Adrenal gland (tissue), 12 donors: ENCODE data around the gene BEND7. TPM values are rescaled to one million over a fixed set of nuclear protein-coding genes. Genes with fewer than 3 reads are reported as not detected.

Source experiments
- DNase-seq, 7 donors: peaks; one replicate each; pipeline ENCODE4 v3.0.0-alpha.2; 2019 to 2020
- H3K27ac ChIP-seq, 5 donors: fragments of 200-600 bp; sonication (generic) in 4 of 5; 1 replicate in 3 of 5; 2 replicates in 2 of 5; pipeline versions ENCODE4 v1.5.1 to v1.8.0; 2016 to 2020; ENCODE audit warnings: mild to moderate bottlenecking in 1 of 5
- H3K27me3 ChIP-seq: fragments of 200-600 bp; 2 replicates; pipeline ENCODE4 v1.8.0; 2021
- H3K36me3 ChIP-seq, 2 donors: fragments of 200-600 bp; replicated peaks in 1 of 2; 1 replicate in 1 of 2; 2 replicates in 1 of 2; pipeline versions ENCODE4 v1.5.1 to v1.8.0; 2018 to 2022
- H3K4me1 ChIP-seq, 2 donors: fragments of 200-600 bp; replicated peaks in 1 of 2; 1 replicate in 1 of 2; 2 replicates in 1 of 2; pipeline versions ENCODE4 v1.5.1 to v1.8.0; 2018 to 2021
- H3K4me3 ChIP-seq, 4 donors: fragments of 200-600 bp; sonication (generic) in 3 of 4; one replicate each; pipeline ENCODE4 v1.5.1; 2016 to 2018
- H3K9me3 ChIP-seq, 3 donors: fragments of 200-600 bp; sonication (generic) in 1 of 3; replicated peaks in 1 of 3; 1 replicate in 2 of 3; 2 replicates in 1 of 3; pipeline versions ENCODE4 v1.5.1 to v1.8.0; 2016 to 2021
- POLR2A ChIP-seq, 2 donors: fragments of 450-650 bp; IDR thresholded peaks; one replicate each; pipeline ENCODE4 v1.6.1; 2017; ENCODE audit warnings: antibody characterized with exemption in 2 of 2, mild to moderate bottlenecking in 2 of 2, moderate library complexity in 1 of 2
- WGBS, 4 donors: extraction: QIAGEN DNeasy Blood & Tissue Kit in 2 of 4; methylation state at CpG; one replicate each; pipeline versions ENCODE4 v1.1.5 to v1.1.7; 2013 to 2017; 5-methylcytosine and 5-hydroxymethylcytosine counted together
- intact Hi-C, 2 donors: fragments of 100-400 bp; cut with DNase I; formaldehyde crosslinking; loops; one replicate each; pipeline versions ENCODE4 v1.14.1 to v1.15.0; 2022 to 2023
- polyA plus RNA-seq, 3 donors: library from polyadenylated mRNA; stranded (reverse); fragments of 200-250 nt in 2 of 3; fragments of 350-450 nt in 1 of 3; fragmentation: Illumina TruSeq in 1 of 3; extraction: RNeasy Lipid Tissue Mini Kit (QIAGEN cat#74804) in 1 of 3; gene quantifications; one replicate each; pipeline ENCODE4 v1.2.3, GENCODE V29; 2013 to 2014
- small RNA-seq, 2 donors: library from RNA; depleted of rRNA; stranded (forward); fragments of <200 nt; gene quantifications; one replicate each; pipeline ENCODE3, GENCODE V24; 2016
- total RNA-seq, 9 donors: library from RNA; depleted of rRNA in 4 of 9; stranded (reverse); fragments of >200 nt in 4 of 9; fragments of 120-200 nt in 1 of 9; fragmentation: NEBNext Ultra II Directional in 1 of 9; extraction: Animal tissue kit (Norgen Biotek cat#: 25700) in 1 of 9; gene quantifications; one replicate each; pipeline versions ENCODE4 v1.1.0 to v1.2.4, GENCODE V29; 2013 to 2023
- TF ChIP-seq, protein P1 (sequence below), 6 experiments: fragments of 450-650 bp in 4 of 6; fragments of 200-600 bp in 2 of 6; sonication (generic) in 1 of 6; IDR thresholded peaks; 1 replicate in 5 of 6; 2 replicates in 1 of 6; pipeline versions ENCODE4 v1.5.1 to v1.8.0; 2016 to 2021; ENCODE audit warnings: antibody characterized with exemption in 6 of 6, mild to moderate bottlenecking in 2 of 6, moderate library complexity in 1 of 6
- donor health status: healthy with polysubstance abuse.
- donor health status: Bipolar disorder and iron deficiency.
- donor health status: DM: yes; HTN: yes; CAD: no.
- donor health status: DM: no; HTN: no; CAD: no.
- donor health status: DM: no; HTN: no; CAD: no.
- donor health status: DM: yes; HTN: yes; CAD: no.

BEND7 gene
- total and polyA plus RNA-seq, 12 donors, result 5.3 to 21.5 (median 13.7) TPM

GRCh38 chr10:13392701-13393100 lies 136.1 kb downstream of the BEND7 start:
- no peak for TF ChIP-seq POLR2A (IDR thresholded peaks at IDR 0.05)
- TF ChIP-seq, protein P1, sequence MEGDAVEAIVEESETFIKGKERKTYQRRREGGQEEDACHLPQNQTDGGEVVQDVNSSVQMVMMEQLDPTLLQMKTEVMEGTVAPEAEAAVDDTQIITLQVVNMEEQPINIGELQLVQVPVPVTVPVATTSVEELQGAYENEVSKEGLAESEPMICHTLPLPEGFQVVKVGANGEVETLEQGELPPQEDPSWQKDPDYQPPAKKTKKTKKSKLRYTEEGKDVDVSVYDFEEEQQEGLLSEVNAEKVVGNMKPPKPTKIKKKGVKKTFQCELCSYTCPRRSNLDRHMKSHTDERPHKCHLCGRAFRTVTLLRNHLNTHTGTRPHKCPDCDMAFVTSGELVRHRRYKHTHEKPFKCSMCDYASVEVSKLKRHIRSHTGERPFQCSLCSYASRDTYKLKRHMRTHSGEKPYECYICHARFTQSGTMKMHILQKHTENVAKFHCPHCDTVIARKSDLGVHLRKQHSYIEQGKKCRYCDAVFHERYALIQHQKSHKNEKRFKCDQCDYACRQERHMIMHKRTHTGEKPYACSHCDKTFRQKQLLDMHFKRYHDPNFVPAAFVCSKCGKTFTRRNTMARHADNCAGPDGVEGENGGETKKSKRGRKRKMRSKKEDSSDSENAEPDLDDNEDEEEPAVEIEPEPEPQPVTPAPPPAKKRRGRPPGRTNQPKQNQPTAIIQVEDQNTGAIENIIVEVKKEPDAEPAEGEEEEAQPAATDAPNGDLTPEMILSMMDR (IDR thresholded peaks at IDR 0.05), result no peak
- 77 to 87% (median 81%) methylated on average over 5 of the region's 5 CpGs for WGBS, 4 donors
- H3K9me3 ChIP-seq, result no peaks in the 10 kb centered on the region
- no peaks in the 10 kb centered on the region for H3K4me1 ChIP-seq
- H3K4me3 ChIP-seq, result no peak overlapping the region
- intact Hi-C loops, result no loop called here
- no peak overlapping the region for H3K27ac ChIP-seq
- no peak for DNase-seq
- H3K36me3 ChIP-seq, result no peaks in the 10 kb centered on the region
- H3K27me3 ChIP-seq, result no peaks in the 10 kb centered on the region

Small RNA genes lying within 50 kb of the gene (small RNA-seq; reads per million reads assigned to genes)
- gene RF00019, result 0 reads per million in 2 donors

Other genes with a start within 250 kb of the BEND7 start
- gene PHYH, start 228.9 kb downstream of the BEND7 start, total RNA-seq, result 100 to 1,000 TPM in 2 of 9 donors, 10 to 100 TPM in 7; 62.2 to 138 (median 73.0) TPM
- 100 to 1,000 TPM in 1 of 3 donors, 10 to 100 TPM in 2; 44.2 to 140 (median 60.5) TPM for gene PHYH, start 228.9 kb downstream of the BEND7 start, polyA plus RNA-seq
- 10 to 100 TPM; 25.3 to 76.0 (median 46.1) TPM for gene SEPHS1, start 180.7 kb downstream of the BEND7 start, total RNA-seq
- gene SEPHS1, start 180.7 kb downstream of the BEND7 start, polyA plus RNA-seq, result 10 to 100 TPM; 24.5 to 91.1 (median 30.0) TPM
- gene PRPF18, start 58.0 kb upstream of the BEND7 start, total RNA-seq, result 10 to 100 TPM; 13.9 to 36.7 (median 19.6) TPM
- gene PRPF18, start 58.0 kb upstream of the BEND7 start, polyA plus RNA-seq, result 10 to 100 TPM in 2 of 3 donors, 1 to 10 TPM in 1; 4.9 to 33.9 (median 10.5) TPM